HepG2 (cell line): ENCODE results near the gene TECPR1.

ENCODE experiments used
- GFI1 ChIP-seq: sonication (generic); formaldehyde crosslinking; IDR thresholded peaks from 2 replicates; pipeline ENCODE4 v1.5.0; 2020; ENCODE audit warnings: missing genetic modification reagents, mild to moderate bottlenecking, borderline replicate concordance
- HBP1 ChIP-seq: IDR thresholded peaks from 2 replicates; pipeline ENCODE4 v1.6.1; 2016; ENCODE audit warnings: low read depth, control low read depth
- JUN ChIP-seq: sonication (generic); formaldehyde crosslinking; IDR thresholded peaks from 2 replicates; pipeline ENCODE4 v1.4.0; 2020; ENCODE audit warnings: mild to moderate bottlenecking, missing genetic modification reagents
- KDM1A ChIP-seq: IDR thresholded peaks from 2 replicates; pipeline ENCODE4 v1.6.1; 2016; ENCODE audit warnings: missing compliant biosample characterization
- RAD51 ChIP-seq: fragments of 450-650 bp; IDR thresholded peaks from 2 replicates; pipeline ENCODE4 v1.6.1; 2016; ENCODE audit warnings: borderline replicate concordance
- STAT5B ChIP-seq: sonication (generic); formaldehyde crosslinking; IDR thresholded peaks from 2 replicates; pipeline ENCODE4 v1.4.0; 2020; ENCODE audit warnings: missing genetic modification reagents
- USF2 ChIP-seq, 2 experiments: sonication (generic) in 1 of 2; formaldehyde crosslinking in 1 of 2; IDR thresholded peaks; 2 replicates each; pipeline versions ENCODE4 v1.5.1 to v1.6.1; 2011 to 2020; ENCODE audit warnings: borderline replicate concordance in 1 of 2, low read depth in 1 of 2, low read length in 1 of 2, mild to moderate bottlenecking in 1 of 2, missing genetic modification reagents in 1 of 2, moderate library complexity in 1 of 2
- ZNF274 ChIP-seq: sonication (generic); formaldehyde crosslinking; IDR thresholded peaks from 2 replicates; pipeline ENCODE4 v1.5.1; 2020; ENCODE audit warnings: mild to moderate bottlenecking, missing genetic modification reagents
- ZNF362 ChIP-seq: sonication (generic); formaldehyde crosslinking; IDR thresholded peaks from 2 replicates; pipeline ENCODE4 v1.4.0; 2020; ENCODE audit warnings: missing genetic modification reagents, mild to moderate bottlenecking, borderline replicate concordance
- ZNF7 ChIP-seq: IDR thresholded peaks from 2 replicates; pipeline ENCODE4 v1.6.1; 2016; ENCODE audit warnings: missing biosample characterization, missing genetic modification reagents

- TF ChIP-seq ZNF362 (CRISPR knock-in tag) (no peak), ZNF274 (no peak), HBP1 (CRISPR knock-in tag) (no peak), USF2 (IDR thresholded peaks at IDR 0.05; ENCODE audit: low read depth, low read length) (no peak), USF2 (CRISPR knock-in tag; IDR thresholded peaks at IDR 0.05; ENCODE audit: borderline replicate concordance) (no peak), GFI1 (CRISPR knock-in tag) (no peak), ZNF7 (CRISPR knock-in tag) (no peak), STAT5B (CRISPR knock-in tag) (no peak), JUN (CRISPR knock-in tag) (no peak), KDM1A (no peak), RAD51 (no peak)
These were observed 80.6 kb downstream of the TECPR1 start for GRCh38 chr7:98171449-98171848.
